CD14-positive monocyte (primary cell): Measurements from ENCODE around the gene PLAA. TPM values are rescaled to one million over a fixed set of nuclear protein-coding genes. Genes with fewer than 3 reads are reported as not detected.

ENCODE experiments used
- DNase-seq, 3 donors: peaks; one replicate each; pipeline ENCODE4 v3.0.0-alpha.2; 2011 to 2022
- H2AFZ ChIP-seq: 2 replicates; pipeline ENCODE4 v1.6.0; 2012; ENCODE audit warnings: mild to moderate bottlenecking, low read depth, low read length, inconsistent platforms; ENCODE audit not compliant: insufficient read depth, poor library complexity, severe bottlenecking
- H3K27ac ChIP-seq, 2 donors: 1 replicate in 1 of 2; 2 replicates in 1 of 2; pipeline ENCODE4 v1.5.1; 2012 to 2013; ENCODE audit warnings: low read length in 2 of 2, control low read depth in 1 of 2, inconsistent platforms in 1 of 2, low read depth in 1 of 2, mild to moderate bottlenecking in 1 of 2
- H3K27me3 ChIP-seq, 2 donors: one replicate each; pipeline versions ENCODE4 v1.6.0 to v1.6.1; 2011 to 2013; ENCODE audit warnings: low read length in 2 of 2; ENCODE audit not compliant: control insufficient read depth in 2 of 2, insufficient read depth in 2 of 2
- H3K36me3 ChIP-seq, 2 donors: replicated peaks in 1 of 2; 1 replicate in 1 of 2; 2 replicates in 1 of 2; pipeline versions ENCODE4 v1.5.1 to v1.6.1; 2012 to 2013; ENCODE audit warnings: low read length in 2 of 2, control low read depth in 1 of 2, inconsistent platforms in 1 of 2, mild to moderate bottlenecking in 1 of 2; ENCODE audit not compliant: insufficient read depth in 2 of 2, control insufficient read depth in 1 of 2
- H3K4me1 ChIP-seq, 2 donors: 1 replicate in 1 of 2; 2 replicates in 1 of 2; pipeline versions ENCODE4 v1.5.1 to v1.6.1; 2012 to 2013; ENCODE audit warnings: low read length in 2 of 2, control low read depth in 1 of 2, inconsistent platforms in 1 of 2, mild to moderate bottlenecking in 1 of 2, moderate library complexity in 1 of 2; ENCODE audit not compliant: insufficient read depth in 2 of 2, control insufficient read depth in 1 of 2
- H3K4me2 ChIP-seq: replicated peaks from 2 replicates; pipeline ENCODE3; 2012; ENCODE audit warnings: low read length, moderate library complexity, mild to moderate bottlenecking; ENCODE audit not compliant: poor library complexity, severe bottlenecking; ENCODE audit errors: extremely low read depth
- H3K4me3 ChIP-seq, 3 experiments: fragments of 200-600 bp in 1 of 3; sonication (generic) in 1 of 3; replicated peaks in 1 of 3; 1 replicate in 2 of 3; 2 replicates in 1 of 3; pipeline ENCODE4 v1.5.1; 2011 to 2013; ENCODE audit warnings: low read length in 3 of 3, mild to moderate bottlenecking in 3 of 3, control low read depth in 2 of 3, low read depth in 2 of 3, inconsistent platforms in 1 of 3, moderate library complexity in 1 of 3
- H3K79me2 ChIP-seq: 2 replicates; pipeline ENCODE4 v1.6.0; 2012; ENCODE audit warnings: mild to moderate bottlenecking, control low read depth, inconsistent platforms, low read length, moderate library complexity; ENCODE audit not compliant: insufficient read depth
- H3K9ac ChIP-seq: 2 replicates; pipeline ENCODE4 v1.6.0; 2017; ENCODE audit warnings: low read length, mild to moderate bottlenecking; ENCODE audit not compliant: insufficient read depth, poor library complexity, severe bottlenecking
- H3K9me3 ChIP-seq, 2 donors: replicated peaks in 1 of 2; 1 replicate in 1 of 2; 2 replicates in 1 of 2; pipeline versions ENCODE4 v1.5.1 to v1.6.1; 2012 to 2013; ENCODE audit warnings: low read length in 2 of 2, control low read depth in 1 of 2; ENCODE audit not compliant: control insufficient read depth in 1 of 2, insufficient read depth in 1 of 2
- H4K20me1 ChIP-seq: 2 replicates; pipeline ENCODE4 v1.6.0; 2012; ENCODE audit warnings: mild to moderate bottlenecking, low read length, control low read depth, moderate library complexity; ENCODE audit not compliant: insufficient read depth
- H3K27ac Mint-ChIP-seq, 7 donors: one replicate each; pipeline ENCODE4 v1.8.0; 2020; ENCODE audit warnings: mild to moderate bottlenecking in 7 of 7, mixed read lengths in 7 of 7, moderate library complexity in 6 of 7, inconsistent platforms in 2 of 7
- H3K27me3 Mint-ChIP-seq, 3 donors: one replicate each; pipeline ENCODE4 v1.8.0; 2021 to 2022; ENCODE audit warnings: low read depth in 3 of 3, mild to moderate bottlenecking in 3 of 3, mixed read lengths in 3 of 3, moderate library complexity in 3 of 3, inconsistent platforms in 1 of 3
- H3K36me3 Mint-ChIP-seq, 2 donors: one replicate each; pipeline ENCODE4 v1.8.0; 2020; ENCODE audit warnings: mixed read lengths in 2 of 2, inconsistent platforms in 1 of 2, mild to moderate bottlenecking in 1 of 2
- H3K4me1 Mint-ChIP-seq: one replicate; pipeline ENCODE4 v1.8.0; 2020; ENCODE audit warnings: mild to moderate bottlenecking, mixed read lengths
- H3K4me3 Mint-ChIP-seq, 2 donors: one replicate each; pipeline ENCODE4 v1.8.0; 2020; ENCODE audit warnings: mild to moderate bottlenecking in 2 of 2, mixed read lengths in 2 of 2, moderate library complexity in 1 of 2
- H3K9me3 Mint-ChIP-seq, 7 donors: one replicate each; pipeline ENCODE4 v1.8.0; 2020 to 2022; ENCODE audit warnings: mixed read lengths in 7 of 7, mild to moderate bottlenecking in 6 of 7, moderate library complexity in 6 of 7, inconsistent platforms in 2 of 7
- WGBS: methylation state at CpG from one replicate; pipeline ENCODE4 v1.1.5; 2013; ENCODE audit warnings: missing lambda C conversion rate; ENCODE audit not compliant: insufficient coverage; 5-methylcytosine and 5-hydroxymethylcytosine counted together
- intact Hi-C, 2 donors: fragments of 100-400 bp; cut with micrococcal nuclease; formaldehyde crosslinking; loops; one replicate each; pipeline versions ENCODE4 v1.15.0 to v1.15.1; 2023
- polyA plus RNA-seq, 3 donors: library from polyadenylated mRNA; depleted of rRNA in 1 of 3; unstranded in 2 of 3; stranded (reverse) in 1 of 3; fragments of 300-500 nt in 2 of 3; fragments of >200 nt in 1 of 3; fragmentation: Illumina TruSeq in 2 of 3; gene quantifications; 1 replicate in 2 of 3; 2 replicates in 1 of 3; pipeline ENCODE4 v1.2.3, GENCODE V29; 2012 to 2021
- TF ChIP-seq, protein P1 (sequence below): fragments of 200-600 bp; IDR thresholded peaks from one replicate; pipeline ENCODE4 v1.8.0; 2022; ENCODE audit warnings: antibody characterized with exemption, mild to moderate bottlenecking

Gene PLAA
- polyA plus RNA-seq, 3 donors, result 13.3 to 19.3 (median 14.7) TPM

- Histone ChIP-seq H3K4me1 (no peaks in the 10 kb centered on the region), H3K27me3 (no peaks in the 10 kb centered on the region)
- peaks cover 7 to 27% of the 10 kb centered on the region in 2 donors for H3K36me3 Mint-ChIP-seq
Observed at GRCh38 chr9:26937816-26938371, 9.1 kb downstream of the PLAA start.

DNA sequence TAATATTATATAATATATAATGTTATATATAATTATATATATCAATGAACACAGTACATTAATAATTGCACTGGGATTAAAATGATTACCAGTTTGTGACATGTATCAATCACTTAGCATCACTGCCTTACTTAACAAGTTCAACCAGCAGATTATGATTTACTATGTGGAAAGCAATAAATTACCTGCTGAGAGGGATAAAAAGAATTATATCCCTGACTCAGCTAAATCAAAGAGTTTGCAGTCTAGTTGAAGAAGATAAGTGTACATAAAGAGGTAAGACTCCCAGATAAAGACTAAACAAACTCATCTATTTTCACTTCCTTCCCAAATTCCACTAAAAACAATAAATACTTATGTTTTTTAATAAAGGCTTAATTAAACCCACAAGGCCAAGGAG, 11.2 kb downstream of the PLAA start:
- Histone ChIP-seq H3K27me3 (no peaks in the 10 kb centered on the region), H2AFZ (no peak overlapping the region), H3K4me3 (no peak overlapping the region), H4K20me1 (peaks cover 62% of the 10 kb centered on the region), H3K79me2 (peaks cover 78% of the 10 kb centered on the region), H3K9ac (no peak overlapping the region), H3K9me3 (peaks cover 0 to 4% of the 10 kb centered on the region in 2 donors), H3K36me3 (peaks cover 13 to 34% of the 10 kb centered on the region in 2 donors), H3K4me1 (no peaks in the 10 kb centered on the region), H3K4me2 (no peak overlapping the region), H3K27ac (peak overlapping the region in 1 of 2 donors; percentile 42)
- intact Hi-C loops, result no loop called here
- Mint-ChIP-seq H3K4me3 (no peak overlapping the region), H3K27ac (no peak overlapping the region), H3K9me3 (peaks cover 0 to 5% (median 2%) of the 10 kb centered on the region in 7 donors), H3K27me3 (no peaks in the 10 kb centered on the region), H3K36me3 (peaks cover 9 to 35% of the 10 kb centered on the region in 2 donors), H3K4me1 (peaks cover 9% of the 10 kb centered on the region)
- no peak for DNase-seq
- TF ChIP-seq, protein P1, sequence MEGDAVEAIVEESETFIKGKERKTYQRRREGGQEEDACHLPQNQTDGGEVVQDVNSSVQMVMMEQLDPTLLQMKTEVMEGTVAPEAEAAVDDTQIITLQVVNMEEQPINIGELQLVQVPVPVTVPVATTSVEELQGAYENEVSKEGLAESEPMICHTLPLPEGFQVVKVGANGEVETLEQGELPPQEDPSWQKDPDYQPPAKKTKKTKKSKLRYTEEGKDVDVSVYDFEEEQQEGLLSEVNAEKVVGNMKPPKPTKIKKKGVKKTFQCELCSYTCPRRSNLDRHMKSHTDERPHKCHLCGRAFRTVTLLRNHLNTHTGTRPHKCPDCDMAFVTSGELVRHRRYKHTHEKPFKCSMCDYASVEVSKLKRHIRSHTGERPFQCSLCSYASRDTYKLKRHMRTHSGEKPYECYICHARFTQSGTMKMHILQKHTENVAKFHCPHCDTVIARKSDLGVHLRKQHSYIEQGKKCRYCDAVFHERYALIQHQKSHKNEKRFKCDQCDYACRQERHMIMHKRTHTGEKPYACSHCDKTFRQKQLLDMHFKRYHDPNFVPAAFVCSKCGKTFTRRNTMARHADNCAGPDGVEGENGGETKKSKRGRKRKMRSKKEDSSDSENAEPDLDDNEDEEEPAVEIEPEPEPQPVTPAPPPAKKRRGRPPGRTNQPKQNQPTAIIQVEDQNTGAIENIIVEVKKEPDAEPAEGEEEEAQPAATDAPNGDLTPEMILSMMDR, result no peak

More at GRCh38 chr9:26937816-26938371, 9.1 kb downstream of the PLAA start:
- Histone ChIP-seq H3K9me3 (peaks cover 0 to 4% of the 10 kb centered on the region in 2 donors), H3K4me3 (no peak overlapping the region), H3K36me3 (peaks cover 3 to 14% of the 10 kb centered on the region in 2 donors), H3K9ac (no peak overlapping the region), H3K4me2 (no peak overlapping the region), H4K20me1 (peaks cover 76% of the 10 kb centered on the region), H2AFZ (no peak overlapping the region), H3K27ac (peak overlapping the region in 1 of 2 donors; percentile 42), H3K79me2 (peaks cover 92% of the 10 kb centered on the region)
- H3K4me3 Mint-ChIP-seq, result no peak overlapping the region
- H3K27me3 Mint-ChIP-seq, result no peaks in the 10 kb centered on the region
- peaks cover 0 to 5% (median 2%) of the 10 kb centered on the region in 7 donors for H3K9me3 Mint-ChIP-seq
- H3K4me1 Mint-ChIP-seq, result peaks cover 19% of the 10 kb centered on the region
- DNase-seq, result no peak
- intact Hi-C loops, result no loop called here
- TF ChIP-seq, protein P1, result no peak
- 100% methylated on average over 1 of the region's 3 CpGs for WGBS
- H3K27ac Mint-ChIP-seq, result peak overlapping the region in 3 of 7 donors; percentile 4 to 58 (median 25)
